Inferior parietal cortex (tissue), 1 donor: ENCODE results near the gene VRK3.
"Not testable (repeated sequence)": the region's sequence is repeated elsewhere in the genome, so short reads cannot be mapped to it uniquely, and the experiment has no call there.

Experiments used
- DNase-seq: peaks from one replicate; pipeline ENCODE4 v3.0.0-alpha.2; 2016; ENCODE audit errors: extremely low spot score

Gene VRK3

DNA sequence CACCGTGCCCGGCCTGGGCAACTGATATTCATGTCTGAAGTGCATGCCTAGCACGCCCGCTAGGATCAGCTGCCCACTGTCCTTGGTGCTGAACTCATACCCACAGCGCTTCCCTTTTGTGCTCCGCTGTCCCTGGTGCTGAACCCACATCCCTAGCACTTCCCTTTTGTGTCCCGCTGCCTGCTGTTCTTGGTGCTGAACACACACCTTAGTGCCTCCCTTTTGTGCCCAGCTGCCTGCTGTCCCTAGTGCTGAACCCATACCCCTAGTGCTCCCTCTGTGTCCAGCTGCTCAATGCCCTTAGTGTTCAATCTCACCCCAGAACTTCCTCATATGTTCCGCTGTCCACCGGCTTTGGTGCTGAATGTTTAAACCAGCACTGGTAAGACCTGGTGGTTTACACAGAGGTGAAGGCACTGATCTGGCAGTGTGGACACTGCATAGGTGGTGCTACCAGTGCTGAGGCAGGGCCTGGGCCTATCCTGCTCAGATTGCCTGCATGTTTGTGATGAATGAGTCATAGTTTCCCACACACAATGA is 37.9 kb downstream of the VRK3 start:
- peak; percentile 74 for DNase-seq

GRCh38 chr19:49986354-49986753 is 38.8 kb downstream of the VRK3 start:
- no peak for DNase-seq

- DNase-seq = peak; percentile 14
Observed at GRCh38 chr19:49985871-49986270, 39.3 kb downstream of the VRK3 start.

DNA sequence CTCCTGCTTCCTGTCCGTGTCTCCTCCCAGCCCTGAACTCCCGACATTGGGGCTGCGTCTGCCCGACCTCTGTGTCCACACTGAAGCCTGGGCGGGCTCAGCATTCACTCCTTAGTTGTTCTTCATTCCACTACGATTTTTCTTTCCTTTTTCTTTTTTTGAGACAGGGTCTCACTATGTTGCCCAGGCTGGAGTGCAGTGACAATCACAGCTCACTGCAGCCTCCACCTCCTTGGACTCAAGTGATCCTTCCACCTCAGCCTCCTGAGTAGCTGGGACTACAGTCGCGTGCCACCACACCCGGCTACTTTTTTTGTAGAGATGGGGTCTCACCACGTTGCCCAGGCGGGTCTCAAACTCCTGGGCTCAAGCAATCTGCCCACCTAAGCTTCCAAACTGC is 40.7 kb downstream of the VRK3 start:
- DNase-seq = no peak

GRCh38 chr19:49983645-49984229 is 41.4 kb downstream of the VRK3 start:
- peak; percentile 59 for DNase-seq

DNA sequence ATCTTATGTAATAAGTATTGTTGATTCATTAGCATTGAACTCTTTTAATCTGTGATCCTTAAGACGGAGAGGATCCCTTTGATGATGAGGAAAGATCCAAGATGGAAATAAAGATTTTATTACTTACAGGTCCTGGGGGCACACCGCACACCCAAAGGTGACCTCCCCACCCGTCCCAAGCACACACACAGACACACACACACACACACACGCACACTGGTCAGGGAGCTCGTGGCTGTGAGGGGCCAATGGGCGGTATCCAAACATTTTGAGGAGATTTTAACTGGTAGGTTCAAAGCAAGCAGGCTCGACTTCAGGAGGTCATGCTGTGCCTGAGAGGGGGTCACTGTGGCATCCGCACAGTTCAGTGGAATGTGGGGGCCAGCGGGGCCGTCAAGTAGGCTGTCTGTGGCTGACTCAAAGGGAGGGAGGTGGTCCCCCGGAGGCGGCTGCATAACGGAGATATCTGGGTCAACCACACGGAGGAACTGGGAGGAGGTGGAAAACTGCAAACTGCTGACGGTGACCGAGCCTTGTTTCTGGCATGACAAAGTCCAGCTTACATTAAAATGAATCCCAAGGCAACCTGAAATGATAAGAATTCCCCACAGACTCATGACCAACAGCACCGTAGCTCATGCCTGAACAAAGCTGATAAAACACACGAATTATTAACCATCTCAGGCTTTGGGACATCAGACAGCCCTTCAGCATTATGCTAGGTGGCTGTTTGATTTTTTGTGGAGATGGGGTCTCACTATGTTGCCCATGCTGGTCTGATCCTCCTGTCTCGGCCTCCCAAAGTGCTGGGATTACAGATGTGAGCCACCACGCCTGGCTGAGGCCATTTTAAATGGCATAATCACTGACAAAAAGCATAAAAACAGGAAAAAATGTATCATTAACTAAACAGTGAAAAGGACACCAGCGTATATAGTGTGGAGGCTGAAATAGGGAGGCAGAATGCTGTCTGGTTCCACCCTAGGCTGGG is 43.3 kb downstream of the VRK3 start:
- no peak for DNase-seq

- no peak for DNase-seq
Observed at GRCh38 chr19:49978324-49978723, 46.8 kb downstream of the VRK3 start.

GRCh38 chr19:49977881-49978280 is 47.3 kb downstream of the VRK3 start:
- DNase-seq = no peak

DNA sequence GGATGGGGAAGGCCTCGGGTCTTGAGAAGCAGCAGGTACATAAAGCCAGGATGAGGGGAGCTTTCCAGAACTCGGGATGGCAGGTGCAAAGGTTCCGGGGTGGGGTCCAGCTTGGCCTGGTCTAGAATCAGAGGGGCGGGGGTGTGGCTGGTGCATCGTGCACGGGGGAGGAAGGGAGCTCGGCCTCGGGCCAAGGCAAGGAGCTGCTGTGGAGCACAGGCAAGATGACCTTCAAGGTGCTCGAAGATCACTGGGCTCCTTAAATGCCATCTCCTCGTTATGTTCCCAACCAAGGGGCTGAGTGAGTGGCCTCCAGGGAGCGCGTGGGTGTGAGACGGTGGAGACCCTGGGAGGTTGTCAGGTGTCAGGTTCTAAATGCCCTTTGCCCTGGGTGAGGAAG is 48.1 kb downstream of the VRK3 start:
- no peak for DNase-seq

DNA sequence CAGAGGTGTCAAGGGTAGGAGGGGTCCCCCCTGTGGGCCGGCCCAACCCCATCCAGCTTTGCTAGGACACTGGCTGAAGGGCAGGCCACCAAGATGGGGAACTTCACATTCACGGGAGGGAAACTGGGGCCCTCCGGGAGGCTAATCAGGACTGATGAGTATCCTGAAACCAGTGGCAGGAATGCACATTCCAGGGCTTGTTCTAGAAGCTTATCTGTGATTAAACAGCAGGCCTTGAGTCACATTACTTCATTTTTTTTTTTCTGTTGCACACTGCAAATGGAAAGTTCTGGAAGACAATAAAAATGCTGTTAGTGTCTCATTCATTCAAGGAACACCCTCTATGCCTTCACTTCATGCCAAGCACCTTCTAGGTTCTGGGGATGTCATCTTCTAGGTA is 48.7 kb downstream of the VRK3 start:
- no peak for DNase-seq

GRCh38 chr19:49975051-49975450 is 50.1 kb downstream of the VRK3 start:
- DNase-seq = no peak

DNA sequence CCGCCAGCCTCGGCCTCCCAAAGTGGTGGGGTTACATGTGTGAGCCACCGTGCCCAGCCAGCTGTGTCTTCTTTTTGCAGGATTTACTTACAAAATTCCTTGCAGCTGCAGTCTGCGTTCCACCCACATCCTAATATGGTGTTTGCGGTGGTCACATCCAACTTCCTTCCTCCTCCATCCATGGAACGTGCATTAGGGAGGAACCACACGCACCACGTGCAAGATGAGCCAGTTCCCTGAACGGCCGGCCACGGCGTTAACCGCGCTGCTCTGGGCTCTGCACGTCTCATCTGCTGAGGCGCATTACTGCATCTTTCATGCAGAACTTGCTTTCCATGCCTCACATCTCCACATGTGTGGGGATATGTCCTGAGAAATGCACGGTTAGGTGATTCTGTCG is 51.2 kb downstream of the VRK3 start:
- no peak for DNase-seq

- no peak for DNase-seq
Observed at GRCh38 chr19:49972841-49973240, 52.3 kb downstream of the VRK3 start.

DNA sequence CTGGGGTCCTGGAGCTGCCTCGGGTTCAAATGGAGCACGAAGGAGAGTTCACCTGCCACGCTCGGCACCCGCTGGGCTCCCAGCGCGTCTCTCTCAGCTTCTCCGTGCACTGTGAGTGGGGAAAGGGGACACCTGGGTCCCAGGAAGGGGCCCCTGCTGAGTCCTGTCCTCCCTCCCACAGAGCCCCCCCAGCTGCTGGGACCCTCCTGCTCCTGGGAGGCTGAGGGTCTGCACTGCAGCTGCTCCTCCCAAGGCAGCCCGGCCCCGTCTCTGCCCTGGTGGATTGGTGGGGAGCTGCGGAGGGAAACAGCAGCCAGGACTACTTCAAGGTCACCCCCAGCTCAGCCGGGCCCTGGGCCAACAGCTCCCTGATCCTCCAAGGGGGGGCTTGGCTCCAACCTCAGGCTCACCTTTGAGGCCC is 53.2 kb downstream of the VRK3 start:
- no peak for DNase-seq

GRCh38 chr19:49969355-49969754 is 55.8 kb downstream of the VRK3 start:
- DNase-seq = not testable (repeated sequence)

DNA sequence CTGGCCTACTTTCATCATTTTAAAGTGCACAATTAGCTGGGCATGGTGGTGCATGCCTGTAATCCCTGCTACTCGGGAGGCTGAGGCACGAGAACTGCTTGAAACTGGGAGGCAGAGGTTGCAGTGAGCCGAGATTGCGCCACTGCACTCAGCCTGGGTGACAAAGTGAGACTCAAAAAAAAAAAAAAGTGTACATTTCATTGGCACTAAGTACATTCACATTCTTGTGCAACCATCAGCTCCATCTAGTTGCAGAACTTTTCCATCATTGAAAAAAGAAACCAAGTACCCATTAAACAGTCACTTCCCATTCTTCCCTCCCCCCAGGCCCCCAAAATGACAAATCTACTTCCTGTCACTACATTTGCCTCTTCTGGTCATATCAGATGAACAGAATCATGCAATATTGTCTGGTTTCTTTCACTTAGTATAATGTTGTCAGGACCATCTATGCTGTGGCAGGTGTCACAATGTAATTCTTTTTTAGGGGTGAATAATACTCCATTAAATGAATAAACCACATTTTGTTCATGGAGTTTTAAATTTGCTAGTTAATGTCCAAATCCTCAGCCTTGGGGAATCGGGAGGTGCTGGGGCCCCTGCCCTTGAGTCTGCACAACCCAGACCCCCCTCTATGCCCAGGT is 56.8 kb downstream of the VRK3 start:
- no peak for DNase-seq

DNA sequence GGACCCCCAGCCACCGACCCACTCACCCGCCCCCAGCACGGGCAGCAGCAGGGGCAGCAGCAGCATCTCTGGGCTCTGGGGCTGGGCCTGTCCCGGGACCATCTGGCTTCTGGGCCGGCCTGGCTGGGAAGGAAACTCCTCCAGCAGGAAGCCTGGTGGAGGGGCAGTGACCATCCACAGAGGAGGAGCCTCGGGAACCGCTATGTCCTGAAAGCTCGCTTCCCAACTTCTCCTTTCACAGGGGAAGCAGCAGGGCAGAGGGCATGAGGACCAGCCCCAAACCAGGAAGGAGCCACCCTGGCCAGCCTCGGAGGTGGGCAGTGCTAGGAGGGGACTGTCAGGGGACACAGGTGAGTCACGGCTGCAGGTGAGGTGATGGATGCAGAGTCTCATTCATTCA is 64.2 kb downstream of the VRK3 start, which contains the start of gene SIGLEC11:
Gene SIGLEC11, minus strand, starts transcription at position 193 of the 400 bp plus-strand sequence. Its CDS starts 91 bp downstream, at position 102.
- DNase-seq = not testable (repeated sequence)

GRCh38 chr19:49959892-49960291 is 65.3 kb downstream of the VRK3 start:
- not testable (repeated sequence) for DNase-seq

- not testable (repeated sequence) for DNase-seq
Observed at GRCh38 chr19:49958596-49958995, 66.6 kb downstream of the VRK3 start.

DNA sequence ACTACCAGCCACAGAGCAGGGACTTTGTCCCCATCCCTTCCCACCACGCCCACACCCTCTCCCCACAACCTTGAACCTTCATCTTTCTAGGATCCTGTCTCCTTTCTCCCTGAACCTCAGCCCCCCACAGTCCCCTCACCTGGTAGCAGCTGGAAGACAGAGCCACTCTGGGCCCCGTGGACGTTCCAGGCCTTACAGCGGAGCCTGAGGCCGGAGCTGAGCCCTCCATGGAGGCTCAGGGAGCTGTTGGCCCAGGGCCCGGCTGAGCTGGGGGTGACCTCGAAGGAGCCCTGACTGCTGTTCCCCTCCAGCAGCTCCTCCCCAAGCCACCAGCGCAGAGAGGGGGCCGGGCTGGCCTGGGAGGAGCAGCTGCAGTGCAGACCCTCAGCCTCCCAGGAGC is 67.0 kb downstream of the VRK3 start:
- not testable (repeated sequence) for DNase-seq

DNA sequence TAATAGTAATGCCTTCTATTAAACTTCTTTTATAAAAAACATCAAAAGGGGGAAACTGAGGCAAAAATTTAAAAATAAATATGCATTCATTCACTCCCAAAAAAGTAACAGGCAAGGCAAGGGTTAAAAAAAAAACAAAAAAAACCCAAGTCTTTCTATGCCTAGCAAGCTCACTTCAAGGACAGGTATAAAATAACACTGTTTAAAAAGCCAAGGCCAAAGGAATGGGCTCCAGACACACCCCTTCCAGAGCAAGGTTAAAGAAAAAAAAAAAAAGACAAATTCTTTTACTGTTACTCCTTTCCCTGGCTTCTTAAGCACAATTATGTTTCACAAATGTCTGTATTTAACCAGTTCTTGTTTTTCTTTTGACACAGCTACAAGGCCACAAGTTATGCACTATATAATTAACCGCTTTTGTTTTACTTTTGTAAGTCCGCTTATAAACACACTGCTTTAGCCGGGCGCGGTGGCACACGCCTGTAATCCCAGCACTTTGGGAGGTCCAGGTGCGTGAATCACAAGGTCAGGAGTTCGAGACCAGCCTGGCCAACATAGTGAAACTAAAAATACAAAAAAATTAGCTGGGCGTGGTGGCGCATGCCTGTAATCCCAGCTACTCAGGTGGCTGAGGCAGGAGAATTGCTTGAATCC is 67.8 kb downstream of the VRK3 start:
- DNase-seq = no peak

DNA sequence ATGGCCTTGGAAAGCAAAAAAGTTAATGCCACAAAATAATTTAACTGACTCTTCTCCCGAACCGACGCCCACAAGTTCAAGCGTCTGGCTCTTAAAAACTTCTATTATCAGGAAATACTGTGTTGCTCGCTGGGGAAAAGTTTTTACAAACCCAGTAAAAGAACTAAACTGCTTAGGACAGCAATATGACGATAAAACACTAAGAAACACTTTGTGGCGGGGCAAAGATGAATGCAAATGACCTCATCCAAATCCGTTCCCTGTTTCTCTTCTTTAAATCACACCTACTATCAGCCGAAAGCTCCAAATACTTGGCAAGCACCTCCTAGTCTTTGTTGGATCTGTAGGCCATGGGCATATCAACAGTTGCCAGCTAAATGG is 69.1 kb downstream of the VRK3 start:
- DNase-seq = no peak
